GM21576 (cell line): ENCODE results near the gene APPL1.

Experiments
- ATAC-seq: cut with Tn5 transposase; IDR thresholded peaks from one replicate; pipeline ENCODE4 v1.9.1; 2021; ENCODE audit warnings: mild to moderate bottlenecking, moderate library complexity; ENCODE audit not compliant: unreplicated experiment

Gene APPL1

GRCh38 chr3:57227204-57227929 lies at the start of gene APPL1:
TSS of gene APPL1 (plus strand) at chr3:57227729. CDS start at chr3:57227884, 155 bp downstream.
- peak; percentile 88 for ATAC-seq

GRCh38 chr3:57179580-57180410 lies 47.7 kb upstream of the APPL1 start:
- ATAC-seq: no peak

- no peak for ATAC-seq
Observed at GRCh38 chr3:57184526-57184925, 43.0 kb upstream of the APPL1 start.

- ATAC-seq: no peak
Observed at GRCh38 chr3:57192028-57192427, 35.5 kb upstream of the APPL1 start.

GRCh38 chr3:57194641-57195040 lies 32.9 kb upstream of the APPL1 start:
- ATAC-seq: no peak

GRCh38 chr3:57199895-57200297 lies 27.6 kb upstream of the APPL1 start, which contains the start of gene HESX1:
TSS of gene HESX1 (minus strand) at chr3:57199978. CDS start at chr3:57199918, 60 bp downstream.
- no peak for ATAC-seq

- no peak for ATAC-seq
Observed at GRCh38 chr3:57206423-57206822, 21.1 kb upstream of the APPL1 start.

GRCh38 chr3:57221883-57222282 lies 5.6 kb upstream of the APPL1 start:
- ATAC-seq: no peak

- no peak for ATAC-seq
Observed at GRCh38 chr3:57224856-57225255, 2.7 kb upstream of the APPL1 start.

GRCh38 chr3:57226176-57226575 lies 1.4 kb upstream of the APPL1 start:
- no peak for ATAC-seq

- peak; percentile 34 for ATAC-seq
Observed at GRCh38 chr3:57227930-57228751, 612 bp downstream of the APPL1 start.

- ATAC-seq: no peak
Observed at GRCh38 chr3:57230006-57230405, 2.5 kb downstream of the APPL1 start.

GRCh38 chr3:57233799-57234198 lies 6.3 kb downstream of the APPL1 start:
- no peak for ATAC-seq

GRCh38 chr3:57234613-57235575 lies 7.4 kb downstream of the APPL1 start:
- peak; percentile 55 for ATAC-seq

GRCh38 chr3:57244946-57245345 lies 17.4 kb downstream of the APPL1 start:
- ATAC-seq: no peak

- no peak for ATAC-seq
Observed at GRCh38 chr3:57252404-57252803, 24.9 kb downstream of the APPL1 start.

GRCh38 chr3:57256844-57257243 lies 29.3 kb downstream of the APPL1 start:
- ATAC-seq: no peak

- no peak for ATAC-seq
Observed at GRCh38 chr3:57257678-57258077, 30.1 kb downstream of the APPL1 start.

- no peak for ATAC-seq
Observed at GRCh38 chr3:57261119-57261518, 33.6 kb downstream of the APPL1 start.

GRCh38 chr3:57261929-57262328 lies 34.4 kb downstream of the APPL1 start:
- no peak for ATAC-seq
